C4-2B (cell line): ENCODE measurements around the gene PHF2.

ENCODE experiments used
- H3K27ac ChIP-seq: fragments of 450-650 bp; 2 replicates; pipeline ENCODE4 v1.5.1; 2017
- CTCF ChIP-seq: fragments of 450-650 bp; conservative IDR thresholded peaks from 2 replicates; pipeline ENCODE4 v1.5.1; 2017; ENCODE audit warnings: mild to moderate bottlenecking
- ZFX ChIP-seq: fragments of 450-650 bp; IDR thresholded peaks from 2 replicates; pipeline ENCODE4 v1.6.1; 2017

PHF2 gene

DNA sequence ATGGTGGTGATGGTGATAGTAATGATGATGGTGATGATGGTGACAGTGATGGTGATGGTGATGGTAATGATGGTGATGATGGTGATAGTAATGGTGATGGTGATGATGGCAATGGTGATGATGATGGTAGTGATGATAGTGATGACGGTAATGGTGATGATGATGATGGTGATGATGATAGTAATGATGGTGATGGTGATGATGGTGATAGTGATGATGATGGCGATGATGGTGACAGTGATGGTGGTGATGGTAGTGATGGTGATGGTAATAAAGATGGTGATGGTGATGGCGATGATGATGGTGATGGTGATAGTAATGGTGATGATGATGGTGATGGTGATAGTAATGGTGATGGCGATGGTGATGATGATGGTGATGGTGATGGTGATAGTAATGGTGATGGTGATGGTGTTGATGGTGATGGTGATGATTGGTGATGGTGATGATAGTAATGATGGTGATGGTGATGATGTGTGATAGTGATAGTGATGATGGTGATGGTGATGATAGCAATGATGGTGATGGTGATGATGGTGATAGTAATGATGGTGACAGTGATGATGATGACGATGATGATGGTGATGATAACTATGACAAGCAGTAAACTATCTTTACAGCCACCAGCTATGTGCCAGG lies 38.6 kb downstream of the PHF2 start:
- H3K27ac ChIP-seq = no peak overlapping the region
- TF ChIP-seq CTCF (no peak), ZFX (no peak)

- H3K27ac ChIP-seq = no peak overlapping the region
- TF ChIP-seq ZFX (no peak), CTCF (no peak)
These were observed 39.7 kb downstream of the PHF2 start for GRCh38 chr9:93616044-93616443.

GRCh38 chr9:93617273-93617672 lies 40.9 kb downstream of the PHF2 start:
- no peak overlapping the region for H3K27ac ChIP-seq
- TF ChIP-seq ZFX (no peak), CTCF (no peak)

GRCh38 chr9:93619272-93619775 lies 42.9 kb downstream of the PHF2 start:
- TF ChIP-seq CTCF (no peak), ZFX (no peak)
- no peak overlapping the region for H3K27ac ChIP-seq

DNA sequence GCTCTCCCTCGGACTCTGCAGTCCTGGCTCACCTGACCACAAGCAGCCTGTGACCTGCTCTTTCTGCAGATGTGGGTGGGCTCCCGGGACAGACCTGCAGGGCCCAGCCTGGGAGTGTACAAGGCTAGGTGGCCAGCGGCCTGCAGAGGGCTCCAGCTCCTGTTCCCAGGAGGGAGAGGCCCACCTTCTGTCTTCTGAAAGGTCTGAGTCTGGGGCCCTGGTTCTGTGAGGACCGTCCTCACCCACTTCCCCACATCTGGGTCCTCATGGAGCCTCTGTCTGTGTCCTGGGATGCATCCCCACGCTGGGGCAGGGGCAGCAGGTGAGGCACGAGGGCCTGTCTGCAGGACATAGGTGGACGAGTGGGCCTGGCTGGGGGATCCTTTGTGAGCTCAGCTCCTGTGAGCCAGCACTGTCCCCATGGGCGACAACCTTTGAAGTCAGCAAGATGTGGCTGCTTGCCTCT lies 43.7 kb downstream of the PHF2 start:
- no peak overlapping the region for H3K27ac ChIP-seq
- TF ChIP-seq CTCF = no peak
- TF ChIP-seq ZFX = no peak

DNA sequence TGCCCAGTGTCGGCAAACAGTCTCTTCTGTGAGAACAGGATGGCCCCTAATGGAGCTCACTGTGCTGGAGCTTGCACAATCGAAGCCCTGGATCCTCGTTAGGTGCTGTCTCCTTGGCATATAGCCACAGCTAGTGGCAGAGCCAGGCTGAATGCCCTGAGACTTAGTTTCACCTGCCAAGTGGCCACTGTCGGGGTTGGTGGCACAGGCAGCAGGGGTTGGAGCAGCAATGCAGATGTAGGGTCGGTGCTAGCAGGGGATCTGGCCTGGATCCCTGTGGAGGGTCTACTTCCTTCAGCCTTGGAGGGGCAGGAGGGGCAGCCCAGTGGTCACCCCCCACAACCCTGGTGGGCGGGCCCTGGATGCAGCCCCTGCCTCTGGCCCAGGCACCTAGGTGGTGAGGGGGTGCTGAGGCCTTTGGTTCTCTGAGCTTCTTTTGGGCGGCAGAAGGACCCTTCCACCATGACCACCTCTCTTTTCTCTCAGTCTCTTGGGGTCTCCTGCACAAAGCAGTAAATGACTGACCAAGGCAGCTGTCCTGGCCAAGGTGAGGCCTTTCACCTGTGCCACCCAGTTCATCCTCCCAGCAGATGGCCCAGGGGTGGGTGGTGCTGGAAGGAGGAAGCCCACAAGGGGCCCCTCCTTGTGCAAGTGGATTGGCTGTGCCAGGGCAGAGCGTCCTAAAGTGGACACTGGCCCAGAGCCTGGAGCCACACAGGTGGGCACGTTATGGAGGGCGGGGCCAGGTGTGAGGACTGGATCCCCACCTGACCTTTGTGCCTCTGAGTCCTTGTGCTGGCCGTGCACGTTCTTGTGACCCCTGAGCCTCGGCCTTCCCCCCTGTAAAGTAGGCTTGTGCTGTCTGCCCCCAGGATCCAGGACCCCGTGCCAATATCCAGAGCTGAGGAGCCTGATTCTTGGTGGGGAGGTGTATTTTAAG lies 44.8 kb downstream of the PHF2 start:
- TF ChIP-seq CTCF (no peak), ZFX (no peak)
- H3K27ac ChIP-seq = no peak overlapping the region

DNA sequence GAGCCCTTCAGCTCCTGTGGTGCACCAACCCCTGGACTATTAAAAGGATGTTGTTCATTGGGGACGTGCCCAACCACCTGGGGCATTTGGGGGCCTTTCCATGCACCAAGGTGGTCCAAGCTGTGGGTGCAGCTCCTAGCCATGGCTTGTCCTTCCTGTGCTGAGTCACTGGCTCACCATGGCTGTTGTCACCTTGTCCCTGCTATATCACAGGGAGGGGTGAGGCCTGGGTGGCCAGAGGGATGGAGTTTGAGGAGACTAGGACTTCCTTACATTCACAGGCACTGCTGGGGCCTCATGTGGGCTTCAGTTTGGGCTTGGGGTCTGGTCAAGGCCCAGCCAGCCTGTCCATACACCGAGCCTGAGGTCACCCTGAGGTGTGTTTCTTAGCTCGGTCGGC lies 45.5 kb downstream of the PHF2 start:
- TF ChIP-seq CTCF = no peak
- TF ChIP-seq ZFX = no peak
- no peak overlapping the region for H3K27ac ChIP-seq
